Endothelial cell (in vitro differentiated cells): ENCODE results near the gene JUN. TPM values are rescaled to one million over a fixed set of nuclear protein-coding genes. Genes with fewer than 3 reads are reported as not detected.

Experiments
- DNase-seq: peaks from one replicate; pipeline ENCODE4 v3.0.0; 2021; ENCODE audit warnings: low spot score
- H3K27ac Mint-ChIP-seq: one replicate; pipeline ENCODE4 v1.8.0; 2021; ENCODE audit warnings: mixed read lengths, inconsistent platforms; ENCODE audit not compliant: unreplicated experiment
- H3K27me3 Mint-ChIP-seq: one replicate; pipeline ENCODE4 v1.8.0; 2021; ENCODE audit warnings: mild to moderate bottlenecking, moderate library complexity, mixed read lengths, inconsistent platforms; ENCODE audit not compliant: unreplicated experiment
- H3K36me3 Mint-ChIP-seq: one replicate; pipeline ENCODE4 v1.8.0; 2021; ENCODE audit warnings: mild to moderate bottlenecking, low read depth, mixed read lengths, inconsistent platforms; ENCODE audit not compliant: unreplicated experiment
- H3K4me1 Mint-ChIP-seq: one replicate; pipeline ENCODE4 v1.8.0; 2021; ENCODE audit warnings: mild to moderate bottlenecking, mixed read lengths, inconsistent platforms; ENCODE audit not compliant: unreplicated experiment
- H3K4me3 Mint-ChIP-seq: one replicate; pipeline ENCODE4 v1.8.0; 2021; ENCODE audit warnings: mild to moderate bottlenecking, mixed read lengths, inconsistent platforms; ENCODE audit not compliant: unreplicated experiment
- H3K9me3 Mint-ChIP-seq: one replicate; pipeline ENCODE4 v1.8.0; 2021; ENCODE audit warnings: mixed read lengths, inconsistent platforms; ENCODE audit not compliant: unreplicated experiment
- CTCF ChIP-seq: fragments of 200-600 bp; sonication (generic); IDR thresholded peaks from one replicate; pipeline ENCODE4 v1.5.0; 2021; ENCODE audit warnings: antibody characterized with exemption; ENCODE audit not compliant: unreplicated experiment
- total RNA-seq: library from RNA; stranded (reverse); fragmentation: NEBNext Ultra II Directional; extraction: Animal tissue kit (Norgen Biotek cat#: 25700); gene quantifications from one replicate; pipeline ENCODE4 v1.2.1, GENCODE V29; 2021; ENCODE audit not compliant: unreplicated experiment

JUN gene
- total RNA-seq, 1 donor from 2014 or later = 56.3 TPM

GRCh38 chr1:58739856-58740466, 43.9 kb downstream of the JUN start:
- DNase-seq = peak; percentile 38
- Mint-ChIP-seq H3K4me3 (no peak overlapping the region), H3K4me1 (peaks cover 2% of the 10 kb centered on the region), H3K9me3 (no peaks in the 10 kb centered on the region), H3K27ac (no peak overlapping the region), H3K36me3 (no peaks in the 10 kb centered on the region), H3K27me3 (no peaks in the 10 kb centered on the region)
- TF ChIP-seq CTCF = peak; percentile 82

- Mint-ChIP-seq H3K27me3 (no peaks in the 10 kb centered on the region), H3K9me3 (no peaks in the 10 kb centered on the region), H3K4me1 (peaks cover 2% of the 10 kb centered on the region), H3K36me3 (no peaks in the 10 kb centered on the region), H3K4me3 (no peak overlapping the region), H3K27ac (no peak overlapping the region)
- DNase-seq = no peak
- TF ChIP-seq CTCF = no peak
Observed at GRCh38 chr1:58738876-58739275, 45.0 kb downstream of the JUN start.

- H3K9me3 Mint-ChIP-seq = no peaks in the 10 kb centered on the region
- no peaks in the 10 kb centered on the region for H3K27me3 Mint-ChIP-seq
- no peak for DNase-seq
- no peak for TF ChIP-seq CTCF
- no peaks in the 10 kb centered on the region for H3K36me3 Mint-ChIP-seq
- no peak overlapping the region for H3K4me3 Mint-ChIP-seq
- peaks cover 2% of the 10 kb centered on the region for H3K4me1 Mint-ChIP-seq
- H3K27ac Mint-ChIP-seq = no peak overlapping the region
Observed at GRCh38 chr1:58735586-58735985, 48.3 kb downstream of the JUN start.

GRCh38 chr1:58734630-58735029, 49.2 kb downstream of the JUN start:
- DNase-seq = no peak
- Mint-ChIP-seq H3K4me3 (no peak overlapping the region), H3K27ac (no peak overlapping the region), H3K4me1 (peaks cover 2% of the 10 kb centered on the region), H3K9me3 (no peaks in the 10 kb centered on the region), H3K27me3 (no peaks in the 10 kb centered on the region), H3K36me3 (no peaks in the 10 kb centered on the region)
- TF ChIP-seq CTCF = no peak

GRCh38 chr1:58732087-58732775, 51.6 kb downstream of the JUN start:
- H3K9me3 Mint-ChIP-seq = no peaks in the 10 kb centered on the region
- H3K27ac Mint-ChIP-seq = no peak overlapping the region
- H3K4me3 Mint-ChIP-seq = no peak overlapping the region
- H3K4me1 Mint-ChIP-seq = no peaks in the 10 kb centered on the region
- H3K27me3 Mint-ChIP-seq = no peaks in the 10 kb centered on the region
- DNase-seq = no peak
- no peak for TF ChIP-seq CTCF
- H3K36me3 Mint-ChIP-seq = no peaks in the 10 kb centered on the region
